DMS153 treated with DMSO at 0.1 percent for 48 hours (cell line): ENCODE measurements around the gene TMEM91.
A peak's percentile ranks its signal among the peaks of the same experiment; 100 is the strongest.
"Not testable (repeated sequence)": the region's sequence is repeated elsewhere in the genome, so short reads cannot be mapped to it uniquely, and the experiment has no call there.

Experiments used
- DNase-seq: peaks from one replicate; lab custom pipeline; 2025; ENCODE audit not compliant: unreplicated experiment; lab: John Stamatoyannopoulos, UW

TMEM91 gene

GRCh38 chr19:41376241-41376997, at the start of gene TMEM91:
Gene TMEM91 (plus strand): TSS chr19:41376533. CDS start chr19:41378310, 1,777 bp downstream.
- DNase-seq: no peak

- no peak for DNase-seq
These were observed 49.2 kb upstream of the TMEM91 start for GRCh38 chr19:41327076-41327575.

GRCh38 chr19:41327576-41328156, 48.7 kb upstream of the TMEM91 start:
- no peak for DNase-seq

- DNase-seq: no peak
These were observed 48.0 kb upstream of the TMEM91 start for GRCh38 chr19:41328157-41328841.

GRCh38 chr19:41328842-41329225, 47.5 kb upstream of the TMEM91 start:
- no peak for DNase-seq

GRCh38 chr19:41330481-41330880, 45.9 kb upstream of the TMEM91 start:
- DNase-seq: no peak

GRCh38 chr19:41330946-41331678, 45.2 kb upstream of the TMEM91 start:
- DNase-seq: no peak

GRCh38 chr19:41332000-41332399, 44.3 kb upstream of the TMEM91 start:
- no peak for DNase-seq

- no peak for DNase-seq
These were observed 43.9 kb upstream of the TMEM91 start for GRCh38 chr19:41332468-41332867.

- no peak for DNase-seq
These were observed 41.5 kb upstream of the TMEM91 start for GRCh38 chr19:41334793-41335192.

GRCh38 chr19:41335467-41335866, 40.9 kb upstream of the TMEM91 start:
- no peak for DNase-seq

GRCh38 chr19:41339936-41340335, 36.4 kb upstream of the TMEM91 start:
- no peak for DNase-seq

GRCh38 chr19:41341669-41342490, 34.5 kb upstream of the TMEM91 start:
- peak; percentile 9 for DNase-seq

- no peak for DNase-seq
These were observed 32.2 kb upstream of the TMEM91 start for GRCh38 chr19:41344162-41344561.

GRCh38 chr19:41346916-41347315, 29.4 kb upstream of the TMEM91 start:
- not testable (repeated sequence) for DNase-seq

GRCh38 chr19:41350735-41351338, 25.5 kb upstream of the TMEM91 start:
- DNase-seq: no peak

- DNase-seq: no peak
These were observed 24.7 kb upstream of the TMEM91 start for GRCh38 chr19:41351339-41352245.

- DNase-seq: no peak
These were observed 24.1 kb upstream of the TMEM91 start for GRCh38 chr19:41352279-41352608.
